H1 (cell line): Measurements from ENCODE around the gene NRN1. TPM values are rescaled to one million over a fixed set of nuclear protein-coding genes. Genes with fewer than 3 reads are reported as not detected.

ENCODE experiments used
- CTCF ChIA-PET: fragments of 300-600 bp; sonication (Branson Sonifier 250); formaldehyde crosslinking; loops from one replicate; lab custom pipeline; 2021; ENCODE audit not compliant: partially characterized antibody; lab: Charles Lee
- POLR2A ChIA-PET: fragments of 300-600 bp; sonication (Branson Sonifier 250); formaldehyde crosslinking; loops from one replicate; lab custom pipeline; 2021; ENCODE audit warnings: inconsistent platforms; ENCODE audit not compliant: partially characterized antibody; lab: Charles Lee
- DNase-seq, 2 experiments: peaks; one replicate each; pipeline versions ENCODE4 v3.0.0 to v3.0.0-alpha.2; 2010 to 2022; ENCODE audit warnings: low spot score in 2 of 2, low read depth in 1 of 2, mixed read lengths in 1 of 2
- FAIRE-seq: peaks from 2 replicates; lab custom pipeline; 2011; peaks lifted over from hg19 to GRCh38; lab: Jason Lieb, UNC
- H2AFZ ChIP-seq: 2 replicates; pipeline ENCODE4 v1.8.1; 2012; ENCODE audit warnings: low read length, inconsistent platforms
- H2AK5ac ChIP-seq: 2 replicates; pipeline ENCODE4 v1.6.1; 2013; ENCODE audit warnings: low read depth, low read length
- H2BK120ac ChIP-seq: replicated peaks from 2 replicates; pipeline ENCODE3; 2013; ENCODE audit warnings: low read depth, low read length, inconsistent platforms
- H2BK12ac ChIP-seq: 2 replicates; pipeline ENCODE4 v1.6.1; 2013; ENCODE audit warnings: low read depth, low read length
- H2BK15ac ChIP-seq: 2 replicates; pipeline ENCODE4 v1.6.1; 2013; ENCODE audit warnings: low read length
- H2BK20ac ChIP-seq: 2 replicates; pipeline ENCODE4 v1.6.1; 2013; ENCODE audit warnings: low read length
- H2BK5ac ChIP-seq: 2 replicates; pipeline ENCODE4 v1.6.1; 2013; ENCODE audit warnings: low read depth, low read length
- H3K14ac ChIP-seq: 2 replicates; pipeline ENCODE4 v1.6.1; 2013; ENCODE audit warnings: inconsistent platforms; ENCODE audit not compliant: insufficient read length
- H3K18ac ChIP-seq: 2 replicates; pipeline ENCODE4 v1.6.1; 2013; ENCODE audit warnings: low read length; ENCODE audit errors: extremely low read depth
- H3K23ac ChIP-seq: 2 replicates; pipeline ENCODE4 v1.6.1; 2013; ENCODE audit warnings: inconsistent platforms; ENCODE audit not compliant: insufficient read length
- H3K23me2 ChIP-seq: 2 replicates; pipeline ENCODE4 v1.6.1; 2013; ENCODE audit warnings: low read depth, low read length
- H3K27ac ChIP-seq: 2 replicates; pipeline ENCODE4 v1.6.1; 2011; ENCODE audit warnings: low read depth, low read length, inconsistent platforms
- H3K27me3 ChIP-seq, 4 experiments: replicated peaks in 1 of 4; 1 replicate in 1 of 4; 2 replicates in 3 of 4; pipeline versions ENCODE4 v1.6.1 to v1.8.1; 2011 to 2013; ENCODE audit warnings: low read length in 3 of 4, mild to moderate bottlenecking in 3 of 4, inconsistent platforms in 2 of 4, mixed read lengths in 2 of 4, moderate library complexity in 1 of 4; ENCODE audit not compliant: control insufficient read depth in 3 of 4, insufficient read depth in 3 of 4; ENCODE audit errors: extremely low read depth in 1 of 4
- H3K36me3 ChIP-seq, 4 experiments: 2 replicates each; pipeline versions ENCODE4 v1.6.1 to v1.8.1; 2011 to 2013; ENCODE audit warnings: mild to moderate bottlenecking in 4 of 4, low read length in 3 of 4, moderate library complexity in 2 of 4, control low read depth in 1 of 4, inconsistent platforms in 1 of 4; ENCODE audit not compliant: insufficient read depth in 4 of 4, control insufficient read depth in 2 of 4
- H3K4ac ChIP-seq: replicated peaks from 2 replicates; pipeline ENCODE3; 2013; ENCODE audit warnings: low read length, low read depth, mixed read lengths, inconsistent platforms; ENCODE audit not compliant: insufficient read length
- H3K4me1 ChIP-seq, 4 experiments: replicated peaks in 1 of 4; 1 replicate in 1 of 4; 2 replicates in 3 of 4; pipeline versions ENCODE4 v1.6.1 to v1.8.1; 2011 to 2013; ENCODE audit warnings: low read length in 3 of 4, inconsistent platforms in 2 of 4, mixed read lengths in 1 of 4; ENCODE audit not compliant: insufficient read depth in 4 of 4, control insufficient read depth in 3 of 4
- H3K4me2 ChIP-seq, 2 experiments: 2 replicates each; pipeline versions ENCODE4 v1.6.1 to v1.8.1; 2011 to 2013; ENCODE audit warnings: low read depth in 2 of 2, low read length in 2 of 2, control low read depth in 1 of 2, inconsistent platforms in 1 of 2, mild to moderate bottlenecking in 1 of 2; ENCODE audit not compliant: insufficient read depth in 1 of 2
- H3K4me3 ChIP-seq, 4 experiments: fragments of 200-600, 300-600 bp in 1 of 4; sonication (generic), shearing (Covaris generic), sonication (Bioruptor Twin) in 1 of 4; 2 replicates each; pipeline versions ENCODE4 v1.5.1 to v1.8.1; 2011 to 2016; ENCODE audit warnings: low read length in 4 of 4, low read depth in 3 of 4, control low read depth in 2 of 4, inconsistent platforms in 2 of 4, mild to moderate bottlenecking in 2 of 4, mixed read lengths in 1 of 4, moderate library complexity in 1 of 4; ENCODE audit not compliant: insufficient read depth in 2 of 4; ENCODE audit errors: extremely low read depth in 1 of 4
- H3K56ac ChIP-seq: replicated peaks from 2 replicates; pipeline ENCODE3; 2013; ENCODE audit warnings: low read depth, mild to moderate bottlenecking, mixed read lengths, low read length, inconsistent platforms; ENCODE audit not compliant: insufficient read length
- H3K79me1 ChIP-seq: 2 replicates; pipeline ENCODE4 v1.6.1; 2013; ENCODE audit warnings: low read depth, low read length, control low read depth
- H3K79me2 ChIP-seq, 2 experiments: 2 replicates each; pipeline versions ENCODE4 v1.6.1 to v1.8.1; 2012 to 2013; ENCODE audit warnings: low read length in 2 of 2, mild to moderate bottlenecking in 2 of 2, inconsistent platforms in 1 of 2; ENCODE audit not compliant: insufficient read depth in 2 of 2, control insufficient read depth in 1 of 2
- H3K9ac ChIP-seq, 4 experiments: replicated peaks in 1 of 4; 1 replicate in 1 of 4; 2 replicates in 3 of 4; pipeline versions ENCODE4 v1.6.1 to v1.8.1; 2011 to 2013; ENCODE audit warnings: low read depth in 3 of 4, low read length in 3 of 4, control low read depth in 2 of 4, mild to moderate bottlenecking in 2 of 4, moderate library complexity in 2 of 4, inconsistent platforms in 1 of 4; ENCODE audit errors: extremely low read depth in 1 of 4
- H3K9me3 ChIP-seq, 2 experiments: 2 replicates each; pipeline versions ENCODE4 v1.6.1 to v1.8.1; 2012 to 2013; ENCODE audit warnings: mild to moderate bottlenecking in 2 of 2, moderate library complexity in 2 of 2, control low read depth in 1 of 2, inconsistent platforms in 1 of 2, low read depth in 1 of 2, low read length in 1 of 2, mixed read lengths in 1 of 2; ENCODE audit not compliant: insufficient read depth in 2 of 2
- H4K20me1 ChIP-seq, 2 experiments: replicated peaks in 1 of 2; 2 replicates each; pipeline versions ENCODE3 to v1.8.1; 2011 to 2013; ENCODE audit warnings: inconsistent platforms in 2 of 2, low read length in 2 of 2, mild to moderate bottlenecking in 1 of 2; ENCODE audit not compliant: insufficient read depth in 2 of 2, control insufficient read depth in 1 of 2
- H4K5ac ChIP-seq: 2 replicates; pipeline ENCODE4 v1.6.1; 2013; ENCODE audit warnings: low read length, low read depth, mixed read lengths, inconsistent platforms; ENCODE audit not compliant: insufficient read length
- H4K8ac ChIP-seq: 2 replicates; pipeline ENCODE4 v1.8.0; 2013; ENCODE audit warnings: mild to moderate bottlenecking, moderate library complexity, low read length, inconsistent platforms; ENCODE audit not compliant: insufficient read depth; ENCODE audit errors: extremely low read depth
- H4K91ac ChIP-seq: replicated peaks from 2 replicates; pipeline ENCODE3; 2013; ENCODE audit warnings: low read length, mixed read lengths, inconsistent platforms; ENCODE audit not compliant: insufficient read length
- ASH2L ChIP-seq: fragments of 200-600, 300-600 bp; sonication (generic); IDR thresholded peaks from one replicate; pipeline ENCODE4 v1.7.1; 2017; ENCODE audit warnings: low read length
- BACH1 ChIP-seq: IDR thresholded peaks from 2 replicates; pipeline ENCODE4 v1.6.1; 2012; ENCODE audit warnings: low read length, improper control_type of control experiment
- EZH2 ChIP-seq: fragments of 200-600 bp; sonication (generic); IDR thresholded peaks from 2 replicates; pipeline ENCODE4 v1.7.1; 2012; ENCODE audit warnings: low read depth, mild to moderate bottlenecking, moderate library complexity, low read length, inconsistent platforms; ENCODE audit not compliant: severe bottlenecking
- JUN ChIP-seq: IDR thresholded peaks from 2 replicates; pipeline ENCODE4 v1.6.1; 2011; ENCODE audit warnings: low read depth, mild to moderate bottlenecking, improper control_type of control experiment, low read length
- MAFK ChIP-seq: IDR thresholded peaks from 2 replicates; pipeline ENCODE4 v1.6.1; 2012; ENCODE audit warnings: low read depth, mild to moderate bottlenecking, improper control_type of control experiment, low read length
- PHF8 ChIP-seq: fragments of 200-600 bp; sonication (generic); conservative IDR thresholded peaks from 2 replicates; pipeline ENCODE4 v1.7.1; 2012; ENCODE audit warnings: low read depth, mild to moderate bottlenecking, inconsistent platforms, low read length, moderate library complexity
- RAD21 ChIP-seq, 2 experiments: IDR thresholded peaks in 1 of 2; conservative IDR thresholded peaks in 1 of 2; 2 replicates each; pipeline ENCODE4 v1.6.1; 2011; ENCODE audit warnings: low read depth in 2 of 2, low read length in 2 of 2, improper control_type of control experiment in 1 of 2, inconsistent platforms in 1 of 2, mild to moderate bottlenecking in 1 of 2, moderate library complexity in 1 of 2
- RFX5 ChIP-seq: IDR thresholded peaks from 2 replicates; pipeline ENCODE4 v1.6.1; 2011; ENCODE audit warnings: low read depth, low read length, improper control_type of control experiment, borderline replicate concordance
- RNF2 ChIP-seq: fragments of 200-900, 300-1000 bp; sonication (generic); IDR thresholded peaks from 2 replicates; pipeline ENCODE4 v1.7.1; 2016; ENCODE audit warnings: borderline replicate concordance, low read depth, mild to moderate bottlenecking, antibody characterized with exemption, low read length; ENCODE audit not compliant: poor library complexity, severe bottlenecking; ENCODE audit errors: missing control alignments
- SP1 ChIP-seq: IDR thresholded peaks from 2 replicates; pipeline ENCODE4 v1.6.1; 2011; ENCODE audit warnings: low read depth, low read length
- WGBS, 2 experiments: shearing (Covaris generic) in 1 of 2; methylation state at CpG; one replicate each; pipeline versions ENCODE4 v1.1.6 to v1.1.7; 2013 to 2015; ENCODE audit warnings: low lambda C conversion rate in 2 of 2, mixed read lengths in 2 of 2, inconsistent platforms in 1 of 2, low coverage in 1 of 2, missing lambda C conversion rate in 1 of 2; ENCODE audit not compliant: insufficient replicate concordance in 2 of 2, insufficient coverage in 1 of 2, insufficient read length in 1 of 2; ENCODE audit errors: extremely low coverage in 1 of 2, missing lambda C conversion rate in 1 of 2; 5-methylcytosine and 5-hydroxymethylcytosine counted together
- polyA plus RNA-seq, 7 experiments: library from polyadenylated mRNA; depleted of rRNA in 3 of 7; stranded (reverse) in 5 of 7; unstranded in 2 of 7; fragments of >200 nt in 5 of 7; fragments of 200-250 nt in 2 of 7; gene quantifications; 1 replicate in 5 of 7; 2 replicates in 1 of 7; 4 replicates in 1 of 7; pipeline versions ENCODE4 v1.2.1 to v1.2.3, GENCODE V29; 2011 to 2013; ENCODE audit warnings: missing spikeins in 2 of 7, mixed read lengths in 2 of 7
- total RNA-seq: library from RNA; stranded (reverse); fragmentation: NEBNext Ultra II Directional; extraction: Animal tissue kit (Norgen Biotek cat#: 25700); gene quantifications from 2 replicates; pipeline ENCODE4 v1.2.1, GENCODE V29; 2021

Gene NRN1
- total and polyA plus RNA-seq, 2 of the 8 experiments (the other 6 are each of a cell fraction or from before 2014, with no cell fraction given): 0.06 to 0.26 TPM

DNA sequence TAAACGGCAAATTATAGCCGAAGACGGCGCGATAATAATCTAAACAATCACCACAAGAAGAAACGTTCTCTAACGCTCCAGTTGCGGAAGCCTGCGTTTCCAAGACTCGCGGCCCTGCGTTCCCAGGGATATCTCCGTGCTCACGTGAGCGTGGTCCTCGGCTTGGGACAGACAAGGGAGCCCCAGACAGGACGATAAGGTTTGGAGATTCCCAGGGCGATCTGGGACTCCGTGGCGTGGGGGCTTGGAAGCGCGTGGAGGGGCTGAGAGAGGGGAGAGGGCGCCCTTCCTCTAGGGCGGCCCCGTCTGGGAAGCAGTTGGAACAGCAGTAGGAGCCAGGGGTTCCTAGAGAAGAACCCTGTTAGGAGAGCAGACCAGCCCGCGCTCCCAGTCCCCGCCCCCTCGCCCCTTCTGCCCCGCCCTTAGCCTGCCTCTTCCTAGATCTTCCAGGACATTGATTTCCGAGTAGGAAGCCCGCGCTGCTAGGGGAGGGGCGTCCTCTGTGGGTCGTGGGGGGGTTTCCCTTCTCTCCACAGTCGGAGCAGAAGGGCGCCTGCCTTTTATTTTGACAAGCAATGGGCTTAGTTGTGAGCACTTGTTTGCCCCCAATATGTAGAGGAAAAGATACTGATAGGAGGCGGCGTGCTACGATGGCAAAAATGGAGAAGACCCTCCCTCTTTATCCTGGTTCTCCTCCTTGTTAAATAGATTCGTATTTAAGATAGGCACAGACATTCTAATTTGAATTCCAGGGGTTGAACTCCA, 10.6 kb downstream of the NRN1 start:
- H2AK5ac ChIP-seq: no peak overlapping the region
- H3K56ac ChIP-seq: no peak overlapping the region
- FAIRE-seq: no peak
- H3K4me2 ChIP-seq: peak overlapping the region; percentile 73 to 86
- H2BK15ac ChIP-seq: no peak overlapping the region
- ChIA-PET CTCF (interaction anchor here (0.9 to 4.2 kb wide), 5 partner anchors 8 to 518 kb away, joined by 3 to 27 read pairs (median 4); no protein-coding TSS in a partner anchor), POLR2A (no interaction called here)
- 4% methylated on average over 30 of the region's 41 CpGs; no CpG with 5 or more reads in 1 of the 2 experiments for WGBS, 2 experiments
- peaks cover 4 to 25% (median 17%) of the 10 kb centered on the region in 4 experiments for H3K4me1 ChIP-seq
- no peak overlapping the region for H2BK5ac ChIP-seq
- H3K23me2 ChIP-seq: peaks cover 14% of the 10 kb centered on the region
- H3K9ac ChIP-seq: no peak overlapping the region
- H4K91ac ChIP-seq: no peak overlapping the region
- no peak overlapping the region for H4K5ac ChIP-seq
- no peak overlapping the region for H3K27ac ChIP-seq
- no peaks in the 10 kb centered on the region for H3K36me3 ChIP-seq
- no peak overlapping the region for H3K14ac ChIP-seq
- peaks cover 6 to 30% of the 10 kb centered on the region in 2 experiments for H4K20me1 ChIP-seq
- H3K9me3 ChIP-seq: no peaks in the 10 kb centered on the region
- H3K4me3 ChIP-seq: peak overlapping the region; percentile 38 to 60 (median 50); a peak in 7 of 8 replicates
- H3K23ac ChIP-seq: no peak overlapping the region
- H3K18ac ChIP-seq: no peak overlapping the region
- no peak overlapping the region for H2AFZ ChIP-seq
- H2BK20ac ChIP-seq: no peak overlapping the region
- H3K79me2 ChIP-seq: no peaks in the 10 kb centered on the region
- H4K8ac ChIP-seq: no peak overlapping the region
- peak overlapping the region; percentile 35; the same call in 1 of the 2 replicates for H2BK12ac ChIP-seq
- H2BK120ac ChIP-seq: no peak overlapping the region
- no peak overlapping the region for H3K4ac ChIP-seq
- H3K79me1 ChIP-seq: no peaks in the 10 kb centered on the region
- DNase-seq: peak in 1 of 2 experiments; percentile 85
- H3K27me3 ChIP-seq: peaks cover 74 to 99% (median 96%) of the 10 kb centered on the region in 4 experiments
- TF ChIP-seq PHF8 (no peak), ASH2L (no peak), RAD21 (IDR thresholded peaks at IDR 0.05 in 1 of 2, conservative IDR thresholded peaks at IDR 0.05 in 1 of 2; ENCODE audit: low read depth in 2 of 2, low read length in 2 of 2) (peak; percentile 27 to 28; a peak in 1 of 4 replicates), RFX5 (no peak), MAFK (no peak), SP1 (no peak), EZH2 (peak; percentile 6), RNF2 (no peak), JUN (no peak), BACH1 (no peak)
